ENCODE measurements around the gene KCNA1.

DNA sequence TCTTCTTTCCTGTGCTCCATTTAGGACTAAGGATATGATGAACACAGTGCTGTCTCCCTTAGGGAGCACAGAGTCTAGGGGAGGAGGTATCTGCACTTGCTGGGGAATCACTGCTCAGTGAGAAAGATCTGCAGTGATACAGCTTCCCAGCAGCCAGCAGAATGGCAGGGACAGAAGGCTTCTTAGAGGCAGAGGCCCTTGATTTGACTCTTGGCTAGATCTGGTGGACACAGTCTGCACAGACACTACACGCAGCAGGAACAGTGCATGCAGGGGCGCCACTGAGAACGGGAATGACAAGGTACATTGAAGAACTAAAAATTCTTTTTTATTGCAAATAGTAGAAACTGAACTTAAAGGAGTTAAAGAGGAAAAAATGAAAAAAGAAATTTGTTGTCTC, 51.6 kb downstream of the KCNA1 start:
- TF ChIP-seq, protein P1, sequence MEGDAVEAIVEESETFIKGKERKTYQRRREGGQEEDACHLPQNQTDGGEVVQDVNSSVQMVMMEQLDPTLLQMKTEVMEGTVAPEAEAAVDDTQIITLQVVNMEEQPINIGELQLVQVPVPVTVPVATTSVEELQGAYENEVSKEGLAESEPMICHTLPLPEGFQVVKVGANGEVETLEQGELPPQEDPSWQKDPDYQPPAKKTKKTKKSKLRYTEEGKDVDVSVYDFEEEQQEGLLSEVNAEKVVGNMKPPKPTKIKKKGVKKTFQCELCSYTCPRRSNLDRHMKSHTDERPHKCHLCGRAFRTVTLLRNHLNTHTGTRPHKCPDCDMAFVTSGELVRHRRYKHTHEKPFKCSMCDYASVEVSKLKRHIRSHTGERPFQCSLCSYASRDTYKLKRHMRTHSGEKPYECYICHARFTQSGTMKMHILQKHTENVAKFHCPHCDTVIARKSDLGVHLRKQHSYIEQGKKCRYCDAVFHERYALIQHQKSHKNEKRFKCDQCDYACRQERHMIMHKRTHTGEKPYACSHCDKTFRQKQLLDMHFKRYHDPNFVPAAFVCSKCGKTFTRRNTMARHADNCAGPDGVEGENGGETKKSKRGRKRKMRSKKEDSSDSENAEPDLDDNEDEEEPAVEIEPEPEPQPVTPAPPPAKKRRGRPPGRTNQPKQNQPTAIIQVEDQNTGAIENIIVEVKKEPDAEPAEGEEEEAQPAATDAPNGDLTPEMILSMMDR (IDR thresholded peaks at IDR 0.05; ENCODE audit: low read depth, low read length), result no peak
- TF ChIP-seq MYC (IDR thresholded peaks at IDR 0.05; ENCODE audit: low read depth, low read length) (no peak), POLR2A (IDR thresholded peaks at IDR 0.05; ENCODE audit: extremely low read depth, insufficient read length) (no peak)
